Stomach (tissue), 9 donors: Measurements from ENCODE around the gene PRKAG1. TPM values are rescaled to one million over a fixed set of nuclear protein-coding genes. Genes with fewer than 3 reads are reported as not detected.

Experiments used
- DNase-seq, 2 donors: peaks; one replicate each; pipeline versions ENCODE4 v3.0.0 to v3.0.0-alpha.2; 2013 to 2019
- H3K27ac ChIP-seq, 5 donors: fragments of 200-600 bp in 4 of 5; sonication (generic) in 4 of 5; one replicate each; pipeline ENCODE4 v1.5.1; 2013 to 2019; ENCODE audit warnings: mild to moderate bottlenecking in 1 of 5, moderate library complexity in 1 of 5
- H3K27me3 ChIP-seq, 3 donors: fragments of 200-600 bp; sonication (generic); one replicate each; pipeline ENCODE4 v1.5.1; 2017 to 2019; ENCODE audit warnings: mixed run types in 1 of 3
- H3K36me3 ChIP-seq, 4 donors: fragments of 200-600 bp; sonication (generic); 1 replicate in 3 of 4; 2 replicates in 1 of 4; pipeline ENCODE4 v1.5.1; 2016 to 2019
- H3K4me1 ChIP-seq, 4 donors: fragments of 200-600 bp; sonication (generic); one replicate each; pipeline ENCODE4 v1.5.1; 2016 to 2019
- H3K4me3 ChIP-seq, 4 donors: fragments of 200-600 bp; sonication (generic) in 3 of 4; one replicate each; pipeline ENCODE4 v1.5.1; 2016 to 2019; ENCODE audit warnings: mild to moderate bottlenecking in 1 of 4
- H3K9me3 ChIP-seq, 4 donors: fragments of 200-600 bp; sonication (generic); one replicate each; pipeline ENCODE4 v1.5.1; 2016 to 2019
- CTCF ChIP-seq, 7 experiments: fragments of 450-650 bp in 4 of 7; fragments of 200-600 bp in 3 of 7; sonication (generic) in 3 of 7; IDR thresholded peaks; one replicate each; pipeline ENCODE4 v1.5.1; 2016 to 2019; ENCODE audit warnings: antibody characterized with exemption in 7 of 7, control low read depth in 2 of 7, mild to moderate bottlenecking in 1 of 7
- EP300 ChIP-seq: sonication (generic); formaldehyde crosslinking; IDR thresholded peaks from one replicate; pipeline ENCODE4 v1.6.1; 2017; ENCODE audit warnings: antibody characterized with exemption
- POLR2A ChIP-seq, 4 donors: fragments of 450-650 bp; IDR thresholded peaks; one replicate each; pipeline ENCODE4 v1.6.1; 2016; ENCODE audit warnings: antibody characterized with exemption in 4 of 4, control low read depth in 2 of 4, mild to moderate bottlenecking in 1 of 4, moderate library complexity in 1 of 4
- POLR2AphosphoS5 ChIP-seq, 3 donors: sonication (generic); formaldehyde crosslinking; IDR thresholded peaks; one replicate each; pipeline ENCODE4 v1.6.1; 2016; ENCODE audit warnings: antibody characterized with exemption in 3 of 3
- WGBS, 5 donors: extraction: QIAGEN DNeasy Blood & Tissue Kit in 3 of 5; methylation state at CpG; one replicate each; pipeline versions ENCODE4 v1.1.5 to v1.1.7; 2013 to 2018; 5-methylcytosine and 5-hydroxymethylcytosine counted together
- intact Hi-C: fragments of 100-400 bp; cut with DNase I; formaldehyde crosslinking; loops from one replicate; pipeline ENCODE4 v1.15.1; 2023; ENCODE audit warnings: low total_unique reads
- polyA plus RNA-seq, 3 donors: library from polyadenylated mRNA; stranded (reverse); fragments of 200-250 nt; gene quantifications; one replicate each; pipeline ENCODE4 v1.2.3, GENCODE V29; 2013
- small RNA-seq, 4 donors: library from RNA; depleted of rRNA; stranded (forward); fragments of <200 nt; gene quantifications; one replicate each; pipeline ENCODE3, GENCODE V24; 2016
- total RNA-seq, 5 donors: library from RNA; depleted of rRNA; stranded (reverse); fragments of >200 nt; gene quantifications; one replicate each; pipeline versions ENCODE4 v1.1.0 to v1.2.3, GENCODE V29; 2014 to 2016
- donor health status: healthy with polysubstance abuse.
- donor health status: Bipolar disorder and iron deficiency.
- donor health status: healthy.

The PRKAG1 gene
- total and polyA plus RNA-seq, 8 donors = 5.8 to 68.7 (median 43.2) TPM

GRCh38 chr12:48956279-48957140, 62.1 kb downstream of the PRKAG1 start:
- peaks cover 7 to 35% (median 20%) of the 10 kb centered on the region in 4 donors for H3K4me1 ChIP-seq
- peak; percentile 59 to 95 for DNase-seq
- WGBS, 5 donors = 0 to 3% (median 2%) methylated on average over 28 to 29 of the region's 29 CpGs

GRCh38 chr12:48954841-48955501, 63.6 kb downstream of the PRKAG1 start:
- WGBS, 5 donors = 78 to 89% (median 84%) methylated on average over 3 of the region's 3 CpGs
- intact Hi-C loops = no loop called here
- peaks cover 5 to 30% (median 19%) of the 10 kb centered on the region in 4 donors for H3K36me3 ChIP-seq
- peaks cover 7 to 35% (median 20%) of the 10 kb centered on the region in 4 donors for H3K4me1 ChIP-seq
- peak overlapping the region in 2 of 5 donors; percentile 85 to 92 for H3K27ac ChIP-seq
- H3K4me3 ChIP-seq = no peak overlapping the region
- DNase-seq = no peak
- no peaks in the 10 kb centered on the region for H3K27me3 ChIP-seq
- TF ChIP-seq POLR2A (IDR thresholded peaks at IDR 0.05) (no peak), CTCF (IDR thresholded peaks at IDR 0.05) (no peak), POLR2AphosphoS5 (IDR thresholded peaks at IDR 0.05) (no peak), EP300 (no peak)
- no peaks in the 10 kb centered on the region for H3K9me3 ChIP-seq

More at GRCh38 chr12:48956279-48957140, 62.1 kb downstream of the PRKAG1 start:
- H3K27me3 ChIP-seq = no peaks in the 10 kb centered on the region
- H3K9me3 ChIP-seq = no peaks in the 10 kb centered on the region
- TF ChIP-seq POLR2A (IDR thresholded peaks at IDR 0.05) (no peak), POLR2AphosphoS5 (IDR thresholded peaks at IDR 0.05) (peak in 1 of 3 donors; percentile 53)
- intact Hi-C loops = no loop called here
- H3K36me3 ChIP-seq = peaks cover 5 to 20% (median 19%) of the 10 kb centered on the region in 4 donors
- H3K27ac ChIP-seq = peak overlapping the region; percentile 80 to 92 (median 85)
- peak overlapping the region; percentile 84 to 100 (median 96) for H3K4me3 ChIP-seq

- 95 to 99% (median 98%) methylated on average over 3 of the region's 3 CpGs for WGBS, 5 donors
- no peak for TF ChIP-seq CTCF (IDR thresholded peaks at IDR 0.05)
- no peak for TF ChIP-seq EP300
- no peak for TF ChIP-seq POLR2A (IDR thresholded peaks at IDR 0.05)
- no peak for TF ChIP-seq POLR2AphosphoS5 (IDR thresholded peaks at IDR 0.05)
- Histone ChIP-seq H3K9me3 (no peaks in the 10 kb centered on the region), H3K27ac (no peak overlapping the region), H3K4me1 (peaks cover 7 to 35% (median 20%) of the 10 kb centered on the region in 4 donors), H3K36me3 (peaks cover 5 to 30% (median 25%) of the 10 kb centered on the region in 4 donors), H3K4me3 (no peak overlapping the region), H3K27me3 (no peaks in the 10 kb centered on the region)
- no peak for DNase-seq
- intact Hi-C loops = no loop called here
These were observed 64.5 kb downstream of the PRKAG1 start for GRCh38 chr12:48954061-48954460.

- H3K9me3 ChIP-seq = no peaks in the 10 kb centered on the region
- H3K4me1 ChIP-seq = peaks cover 8 to 40% (median 22%) of the 10 kb centered on the region in 4 donors
- intact Hi-C loops = no loop called here
- WGBS, 5 donors = 86 to 92% (median 90%) methylated on average over 4 of the region's 4 CpGs
- no peaks in the 10 kb centered on the region for H3K27me3 ChIP-seq
- H3K4me3 ChIP-seq = no peak overlapping the region
- no peak overlapping the region for H3K27ac ChIP-seq
- no peak for DNase-seq
- no peak for TF ChIP-seq EP300
- no peak for TF ChIP-seq POLR2AphosphoS5 (IDR thresholded peaks at IDR 0.05)
- TF ChIP-seq CTCF (IDR thresholded peaks at IDR 0.05) = no peak
- TF ChIP-seq POLR2A (IDR thresholded peaks at IDR 0.05) = no peak
- peaks cover 5 to 33% (median 25%) of the 10 kb centered on the region in 4 donors for H3K36me3 ChIP-seq
These were observed 65.9 kb downstream of the PRKAG1 start for GRCh38 chr12:48952691-48953090.

Small RNAs within 50 kb of the gene (small RNA-seq; reads per million reads assigned to genes)
- gene RNU6-940P = 0 reads per million in 4 donors

Other genes with a start within 250 kb of the PRKAG1 start
- 100 to 1,000 TPM in 2 of 5 donors, 10 to 100 TPM in 3; 32.1 to 432 (median 58.8) TPM for gene ADCY6, start 229.7 kb downstream of the PRKAG1 start, total RNA-seq
- gene ADCY6, start 229.7 kb downstream of the PRKAG1 start, polyA plus RNA-seq = 10 to 100 TPM in 2 of 3 donors, 1 to 10 TPM in 1; 5.8 to 18.3 (median 16.6) TPM
- 100 to 1,000 TPM in 1 of 5 donors, 10 to 100 TPM in 1, 1 to 10 TPM in 2, under 1 TPM in 1; under 0.01 to 140 (median 9.9) TPM for gene CACNB3, start 200.3 kb downstream of the PRKAG1 start, total RNA-seq
- 10 to 100 TPM; 11.8 to 18.4 (median 13.5) TPM for gene CACNB3, start 200.3 kb downstream of the PRKAG1 start, polyA plus RNA-seq
- 10 to 100 TPM; 31.3 to 88.1 (median 82.2) TPM for gene DDX23, start 166.6 kb downstream of the PRKAG1 start, total RNA-seq
- gene DDX23, start 166.6 kb downstream of the PRKAG1 start, polyA plus RNA-seq = 10 to 100 TPM; 30.3 to 41.7 (median 34.2) TPM
- gene RND1, start 152.9 kb downstream of the PRKAG1 start, total RNA-seq = 10 to 100 TPM in 1 of 5 donors, 1 to 10 TPM in 3, not detected in 1; 3.5 to 21.0 (median 5.0) TPM
- gene RND1, start 152.9 kb downstream of the PRKAG1 start, polyA plus RNA-seq = 10 to 100 TPM; 12.2 to 20.5 (median 20.5) TPM
- 10 to 100 TPM in 3 of 5 donors, 1 to 10 TPM in 2; 7.6 to 53.6 (median 16.0) TPM for gene FKBP11, start 93.3 kb downstream of the PRKAG1 start, total RNA-seq
- 10 to 100 TPM; 32.7 to 63.6 (median 47.7) TPM for gene FKBP11, start 93.3 kb downstream of the PRKAG1 start, polyA plus RNA-seq
- 10 to 100 TPM; 35.0 to 54.5 (median 42.4) TPM for gene ARF3, start 61.3 kb downstream of the PRKAG1 start, total RNA-seq
- gene ARF3, start 61.3 kb downstream of the PRKAG1 start, polyA plus RNA-seq = 10 to 100 TPM; 34.7 to 56.5 (median 42.6) TPM
- 10 to 100 TPM in 1 of 5 donors, 1 to 10 TPM in 1, not detected in 3; 3.1 to 21.7 TPM for gene WNT10B, start 47.0 kb downstream of the PRKAG1 start, total RNA-seq
- under 1 TPM in 1 of 3 donors, not detected in 2; 0.68 TPM for gene WNT10B, start 47.0 kb downstream of the PRKAG1 start, polyA plus RNA-seq
- gene WNT1, start 40.5 kb downstream of the PRKAG1 start, total RNA-seq = not detected
- not detected for gene WNT1, start 40.5 kb downstream of the PRKAG1 start, polyA plus RNA-seq
- under 1 TPM in 1 of 5 donors, not detected in 4; 0.18 TPM for gene DDN, start 19.4 kb downstream of the PRKAG1 start, total RNA-seq
- gene DDN, start 19.4 kb downstream of the PRKAG1 start, polyA plus RNA-seq = under 1 TPM; 0.08 to 0.31 (median 0.19) TPM
- gene KMT2D, start 42.0 kb upstream of the PRKAG1 start, total RNA-seq = 100 to 1,000 TPM in 3 of 5 donors, 10 to 100 TPM in 2; 65.4 to 220 (median 110) TPM
- gene KMT2D, start 42.0 kb upstream of the PRKAG1 start, polyA plus RNA-seq = 10 to 100 TPM in 1 of 3 donors, 1 to 10 TPM in 2; 3.2 to 17.2 (median 7.4) TPM
- not detected for gene RHEBL1, start 51.2 kb upstream of the PRKAG1 start, total RNA-seq
- gene RHEBL1, start 51.2 kb upstream of the PRKAG1 start, polyA plus RNA-seq = 1 to 10 TPM in 1 of 3 donors, under 1 TPM in 1, not detected in 1; 0.75 to 1.0 TPM
- 1 to 10 TPM in 1 of 5 donors, under 1 TPM in 2, not detected in 2; 0.29 to 1.1 (median 0.58) TPM for gene DHH, start 76.0 kb upstream of the PRKAG1 start, total RNA-seq
- gene DHH, start 76.0 kb upstream of the PRKAG1 start, polyA plus RNA-seq = under 1 TPM; 0.10 to 0.15 (median 0.12) TPM
- gene LMBR1L, start 92.1 kb upstream of the PRKAG1 start, total RNA-seq = 10 to 100 TPM; 11.2 to 61.4 (median 54.9) TPM
- gene LMBR1L, start 92.1 kb upstream of the PRKAG1 start, polyA plus RNA-seq = 10 to 100 TPM in 1 of 3 donors, 1 to 10 TPM in 2; 6.8 to 40.4 (median 7.8) TPM
- gene TUBA1B, start 112.6 kb upstream of the PRKAG1 start, total RNA-seq = 100 to 1,000 TPM; 205 to 529 (median 339) TPM
- 100 to 1,000 TPM; 436 to 710 (median 468) TPM for gene TUBA1B, start 112.6 kb upstream of the PRKAG1 start, polyA plus RNA-seq
- gene TUBA1A, start 170.3 kb upstream of the PRKAG1 start, total RNA-seq = 100 to 1,000 TPM in 4 of 5 donors, 10 to 100 TPM in 1; 82.2 to 279 (median 156) TPM
- 100 to 1,000 TPM in 1 of 3 donors, 10 to 100 TPM in 2; 64.5 to 104 (median 89.7) TPM for gene TUBA1A, start 170.3 kb upstream of the PRKAG1 start, polyA plus RNA-seq
- gene TUBA1C, start 246.3 kb upstream of the PRKAG1 start, total RNA-seq = 100 to 1,000 TPM in 3 of 5 donors, 10 to 100 TPM in 2; 63.7 to 193 (median 107) TPM
- gene TUBA1C, start 246.3 kb upstream of the PRKAG1 start, polyA plus RNA-seq = 100 to 1,000 TPM; 215 to 403 (median 328) TPM